ENCODE data around the gene ACAN. TPM values are rescaled to one million over a fixed set of nuclear protein-coding genes. Genes with fewer than 3 reads are reported as not detected.

The ACAN gene
- total RNA-seq, 1 experiment from 2014 or later: not detected

DNA sequence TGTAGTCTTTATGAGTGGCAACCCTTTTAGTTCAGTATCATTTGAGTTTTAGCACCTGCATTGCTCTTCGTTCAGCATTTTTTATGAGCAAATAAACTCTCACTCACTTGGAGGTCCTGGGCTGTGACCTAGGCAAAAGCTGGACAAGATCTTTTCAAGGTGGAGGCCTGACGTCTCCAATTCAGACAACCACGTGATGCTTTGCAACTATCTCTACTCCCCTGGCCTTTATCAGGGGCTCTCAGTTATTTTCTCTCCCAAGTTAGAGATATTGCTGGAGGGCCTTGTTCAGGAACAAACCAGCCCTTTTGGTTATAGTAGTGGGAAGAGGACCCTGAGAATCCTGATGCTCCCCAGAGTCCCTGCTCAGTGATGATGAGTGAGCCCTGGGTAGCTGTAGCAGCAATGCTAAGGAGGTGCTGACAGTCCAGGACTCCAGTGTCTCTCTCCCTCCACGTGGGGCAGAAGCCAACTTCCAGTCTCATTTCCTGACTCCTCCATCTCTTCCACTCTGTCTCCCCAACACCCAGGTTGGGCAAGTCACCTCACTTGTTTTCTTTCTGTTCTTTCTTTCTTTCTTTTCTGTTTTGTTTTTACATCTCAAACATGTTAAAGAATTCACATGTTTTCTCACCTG, 61.7 kb downstream of the ACAN start:
- in situ Hi-C loops (cut with HindIII; ENCODE audit: low pct_unique_long_range_greater_than_20kb, low sequenced_read_pairs): no loop called here
- DNase-seq (ENCODE audit: low read depth): no peak

DNA sequence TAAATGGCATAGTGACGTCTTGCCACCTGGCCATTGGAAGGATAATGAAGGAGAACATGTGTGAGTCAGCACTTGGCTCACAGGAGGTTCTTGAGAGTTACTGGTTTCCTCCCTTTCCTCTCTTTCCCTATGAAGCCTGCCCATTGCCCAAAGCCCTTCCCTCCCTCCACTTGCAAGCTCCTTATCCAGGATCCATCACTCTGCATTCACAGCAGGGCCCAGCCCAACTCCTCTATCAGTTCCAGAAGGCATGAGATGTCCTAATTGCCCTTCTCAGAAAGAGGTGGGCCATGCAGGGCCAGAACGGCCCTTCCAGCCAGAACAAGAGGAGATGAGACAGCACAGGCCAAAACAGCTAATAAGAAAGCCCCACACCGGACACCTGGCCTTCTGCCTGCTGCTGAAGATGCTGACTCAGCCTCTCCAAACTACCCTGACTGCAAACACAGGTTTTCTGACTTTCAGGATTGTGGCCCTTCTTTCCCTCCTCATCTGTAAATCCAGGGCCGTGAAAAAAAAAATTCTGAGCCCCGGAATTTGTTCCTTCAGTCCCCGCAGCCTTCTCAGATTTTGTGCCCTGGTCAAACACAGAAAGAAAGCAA, 62.4 kb downstream of the ACAN start:
- in situ Hi-C loops (cut with HindIII; ENCODE audit: low pct_unique_long_range_greater_than_20kb, low sequenced_read_pairs): no loop called here
- DNase-seq (ENCODE audit: low read depth): no peak

DNA sequence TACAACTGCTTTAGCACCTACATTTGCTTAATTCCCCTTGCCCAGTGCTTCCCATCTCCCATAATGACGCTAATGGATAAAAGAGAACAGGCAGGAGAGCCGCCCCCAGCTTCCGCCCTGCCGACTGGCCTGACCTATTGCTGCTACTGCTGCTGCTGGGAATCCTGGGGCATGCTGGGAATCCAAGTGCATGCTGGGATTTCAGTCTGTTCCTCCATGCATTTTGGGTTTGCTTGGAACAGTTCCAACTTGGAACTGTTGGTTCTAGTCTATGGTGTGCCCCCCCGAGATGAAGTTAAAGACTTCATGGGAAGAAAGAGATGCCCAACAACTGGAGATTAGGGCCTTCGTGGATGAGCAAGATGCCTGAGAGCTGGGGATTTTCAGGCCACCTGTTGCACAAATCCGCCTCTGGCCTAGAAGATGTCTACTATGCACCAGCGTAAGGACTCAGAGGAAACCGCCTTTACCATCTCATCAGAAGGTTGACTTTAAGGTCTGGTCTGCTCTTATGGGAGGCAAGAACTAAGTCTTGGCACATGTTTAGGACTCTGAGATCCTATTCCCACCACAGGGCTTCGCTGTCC, 63.2 kb downstream of the ACAN start:
- in situ Hi-C loops (cut with HindIII; ENCODE audit: low pct_unique_long_range_greater_than_20kb, low sequenced_read_pairs): no loop called here
- DNase-seq (ENCODE audit: low read depth): no peak

DNA sequence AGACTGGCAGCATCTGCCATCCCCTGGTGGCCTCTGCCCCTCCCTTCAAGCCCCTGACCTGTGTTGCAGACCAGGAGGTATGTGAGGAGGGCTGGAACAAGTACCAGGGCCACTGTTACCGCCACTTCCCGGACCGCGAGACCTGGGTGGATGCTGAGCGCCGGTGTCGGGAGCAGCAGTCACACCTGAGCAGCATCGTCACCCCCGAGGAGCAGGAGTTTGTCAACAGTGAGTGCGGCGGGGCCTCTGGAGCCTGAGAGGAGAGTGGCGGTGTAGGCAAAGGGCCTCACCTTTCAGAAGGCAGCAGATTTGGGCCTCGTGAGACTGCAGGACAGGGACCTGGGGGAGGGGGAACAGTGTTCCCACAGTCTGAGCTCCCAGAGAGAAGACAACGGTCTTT, 68.1 kb downstream of the ACAN start:
- in situ Hi-C loops (cut with HindIII; ENCODE audit: low pct_unique_long_range_greater_than_20kb, low sequenced_read_pairs): no loop called here
- no peak for DNase-seq (ENCODE audit: low read depth)

DNA sequence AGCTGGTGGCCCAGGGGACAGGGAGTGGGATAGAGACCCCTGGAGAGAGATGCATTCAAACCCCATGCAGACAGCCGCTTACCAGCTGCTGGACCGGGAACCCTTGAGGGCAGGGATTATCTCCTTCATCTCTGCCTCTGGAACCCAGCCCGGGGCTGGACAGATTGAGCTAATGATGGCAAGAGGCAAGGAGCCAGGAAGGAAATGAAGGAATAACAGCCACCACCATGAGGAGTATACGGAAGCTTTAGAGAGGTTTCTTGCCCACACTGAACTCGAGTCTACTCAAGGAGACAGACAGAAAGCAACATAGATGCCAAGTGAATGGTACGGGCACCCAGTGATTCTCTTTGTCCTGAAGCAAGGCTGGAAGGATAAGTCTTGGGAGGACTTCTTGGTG, 68.9 kb downstream of the ACAN start:
- no peak for DNase-seq (ENCODE audit: low read depth)
- in situ Hi-C loops (cut with HindIII; ENCODE audit: low pct_unique_long_range_greater_than_20kb, low sequenced_read_pairs): no loop called here

DNA sequence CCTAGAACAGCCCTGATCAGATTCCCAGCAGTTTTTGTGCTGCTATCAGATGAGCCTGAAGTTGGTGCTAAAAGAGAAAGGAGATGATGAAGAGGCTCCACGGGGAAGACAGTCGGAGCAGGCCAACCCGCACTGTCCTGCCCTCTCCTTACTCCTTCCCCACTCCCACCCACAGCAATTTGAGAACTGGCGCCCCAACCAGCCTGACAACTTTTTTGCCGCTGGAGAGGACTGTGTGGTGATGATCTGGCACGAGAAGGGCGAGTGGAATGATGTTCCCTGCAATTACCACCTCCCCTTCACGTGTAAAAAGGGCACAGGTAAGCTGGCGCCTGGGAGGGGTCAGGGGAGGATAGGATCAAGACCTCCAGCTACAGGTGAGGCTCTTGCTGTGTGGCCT, 69.5 kb downstream of the ACAN start:
- DNase-seq (ENCODE audit: low read depth): no peak
- in situ Hi-C loops (cut with HindIII; ENCODE audit: low pct_unique_long_range_greater_than_20kb, low sequenced_read_pairs): no loop called here

DNA sequence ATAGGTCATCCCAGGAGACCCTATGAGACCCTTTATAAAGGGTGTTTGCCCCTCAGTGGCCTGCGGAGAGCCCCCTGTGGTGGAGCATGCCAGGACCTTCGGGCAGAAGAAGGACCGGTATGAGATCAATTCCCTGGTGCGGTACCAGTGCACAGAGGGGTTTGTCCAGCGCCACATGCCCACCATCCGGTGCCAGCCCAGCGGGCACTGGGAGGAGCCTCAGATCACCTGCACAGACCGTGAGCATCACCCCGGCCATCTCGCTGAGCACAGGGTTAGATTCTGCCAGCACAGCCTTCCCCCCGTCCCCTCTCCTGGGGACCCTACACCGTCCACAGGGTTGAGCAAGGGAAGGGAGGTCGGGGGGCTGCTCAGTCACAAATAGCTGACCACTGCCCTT, 70.5 kb downstream of the ACAN start:
- no peak for DNase-seq (ENCODE audit: low read depth)
- in situ Hi-C loops (cut with HindIII; ENCODE audit: low pct_unique_long_range_greater_than_20kb, low sequenced_read_pairs): no loop called here

DNA sequence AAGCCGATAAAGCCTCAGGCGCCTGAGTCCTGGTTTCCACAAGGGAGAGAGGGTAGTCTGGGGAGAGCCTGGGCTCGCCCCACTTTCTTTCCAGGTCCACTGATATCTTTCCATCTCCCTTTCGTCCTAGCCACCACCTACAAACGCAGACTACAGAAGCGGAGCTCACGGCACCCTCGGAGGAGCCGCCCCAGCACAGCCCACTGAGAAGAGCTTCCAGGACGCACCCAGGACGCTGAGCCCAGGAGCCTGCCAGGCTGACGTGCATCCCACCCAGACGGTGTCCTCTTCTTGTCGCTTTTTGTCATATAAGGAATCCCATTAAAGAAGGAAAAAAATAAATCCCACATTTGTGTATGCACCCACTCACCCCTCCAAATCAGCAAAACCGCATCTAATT, 71.0 kb downstream of the ACAN start:
- in situ Hi-C loops (cut with HindIII; ENCODE audit: low pct_unique_long_range_greater_than_20kb, low sequenced_read_pairs): no loop called here
- no peak for DNase-seq (ENCODE audit: low read depth)

DNA sequence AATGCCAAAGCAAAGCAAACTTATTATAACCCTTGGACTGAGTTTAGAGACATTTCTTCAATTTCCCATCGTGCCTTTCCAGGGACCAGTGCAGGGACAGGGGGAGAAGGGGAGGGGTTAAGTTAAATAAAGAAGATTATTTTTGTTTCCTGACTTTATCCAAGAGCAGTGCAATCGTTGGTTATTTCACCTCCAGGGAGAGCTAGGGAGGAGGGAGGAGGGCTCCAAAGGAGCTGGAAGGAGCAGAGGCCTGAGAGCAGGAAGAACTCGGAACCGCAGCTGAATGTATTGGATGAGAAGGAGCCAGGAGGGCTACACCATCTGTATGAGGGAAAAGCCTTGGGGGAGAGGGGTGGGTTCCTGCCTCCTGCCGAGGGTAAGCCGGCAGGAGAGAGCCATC, 71.4 kb downstream of the ACAN start:
- DNase-seq (ENCODE audit: low read depth): no peak
- in situ Hi-C loops (cut with HindIII; ENCODE audit: low pct_unique_long_range_greater_than_20kb, low sequenced_read_pairs): no loop called here

DNA sequence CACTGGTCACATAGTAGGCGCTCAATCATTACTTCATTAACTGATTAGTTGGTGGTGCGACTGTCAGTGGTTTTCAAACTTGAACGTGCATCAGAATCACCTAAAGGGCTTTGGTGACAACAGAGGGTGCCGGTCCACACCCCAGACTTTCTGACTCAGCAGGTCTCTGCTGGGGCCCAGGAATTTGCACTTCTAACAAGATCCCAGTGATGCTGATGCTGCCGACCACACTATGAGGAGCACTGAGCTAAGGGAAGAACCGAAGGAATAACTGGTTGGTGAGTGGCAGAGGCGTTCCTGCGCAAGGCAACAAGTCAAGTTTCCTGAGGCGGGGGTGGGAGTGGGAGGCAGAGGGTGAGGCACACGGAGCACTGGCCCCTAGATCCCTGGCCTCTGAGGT, 73.3 kb downstream of the ACAN start:
- in situ Hi-C loops (cut with HindIII; ENCODE audit: low pct_unique_long_range_greater_than_20kb, low sequenced_read_pairs): no loop called here

DNA sequence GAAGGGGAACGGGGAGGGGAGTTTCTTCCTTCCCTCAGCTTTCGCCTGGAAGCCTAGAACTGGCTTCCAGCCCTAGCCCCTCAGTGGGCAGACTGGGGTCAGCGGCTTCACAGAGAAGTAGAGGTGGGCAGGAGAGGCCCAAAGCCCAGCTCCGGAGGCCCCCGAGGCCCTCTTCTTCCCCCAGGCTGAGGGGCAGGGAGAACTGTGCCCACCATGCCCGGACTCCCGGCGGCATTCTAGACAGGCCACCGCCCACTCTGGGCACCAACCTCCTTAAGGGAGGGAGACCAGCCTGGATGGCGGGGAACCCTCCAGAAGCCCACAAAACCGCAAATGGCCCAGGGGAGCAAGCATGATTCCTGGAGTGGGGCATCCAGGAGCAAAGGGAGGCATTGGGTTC, 74.2 kb downstream of the ACAN start:
- no peak for DNase-seq (ENCODE audit: low read depth)
- in situ Hi-C loops (cut with HindIII; ENCODE audit: low pct_unique_long_range_greater_than_20kb, low sequenced_read_pairs): no loop called here

More for the DNA sequence above, 73.3 kb downstream of the ACAN start:
- no peak for DNase-seq (ENCODE audit: low read depth)

DNA sequence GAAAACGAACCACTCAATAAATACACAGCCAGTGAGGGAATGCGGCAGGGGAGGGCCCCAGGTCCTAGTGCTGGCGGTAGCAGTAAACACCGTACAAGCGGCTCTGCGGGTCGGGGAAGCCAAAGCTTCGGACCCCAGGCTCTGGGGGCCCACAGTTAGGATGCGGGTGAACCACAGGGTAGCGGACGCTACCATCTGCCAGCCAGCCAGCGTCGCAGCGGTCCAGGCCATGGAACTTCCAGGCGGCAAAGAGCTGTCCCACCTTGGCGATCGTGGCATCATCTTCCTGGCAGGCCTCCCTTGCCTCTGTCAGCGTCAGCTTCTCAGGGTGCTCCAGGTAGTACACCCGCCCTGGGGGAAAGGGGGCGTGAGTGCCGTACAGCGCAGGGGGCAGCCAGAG, 74.7 kb downstream of the ACAN start:
- in situ Hi-C loops (cut with HindIII; ENCODE audit: low pct_unique_long_range_greater_than_20kb, low sequenced_read_pairs): no loop called here
- no peak for DNase-seq (ENCODE audit: low read depth)

DNA sequence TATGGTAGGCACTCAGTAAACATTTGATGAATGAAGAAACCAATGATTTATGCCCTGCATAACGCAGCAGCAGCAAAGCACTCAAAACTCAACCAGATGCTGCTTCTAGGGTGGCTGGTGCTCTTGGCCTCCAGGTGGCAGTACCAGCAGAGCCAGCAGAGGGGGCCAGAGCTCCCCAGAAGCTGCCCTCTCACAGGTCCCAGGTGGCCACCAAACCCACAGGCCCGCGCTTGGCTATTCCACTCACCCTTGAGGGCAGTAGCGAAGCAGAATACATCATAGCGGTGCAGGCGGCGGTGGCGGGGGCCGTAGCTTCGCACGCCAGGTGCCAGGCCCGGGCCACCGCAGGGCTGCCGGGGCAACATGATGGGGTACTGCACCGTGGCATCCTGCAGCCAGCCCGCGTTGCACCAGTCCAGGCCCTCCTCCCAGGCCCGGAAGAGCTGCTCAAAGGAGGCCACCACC, 75.5 kb downstream of the ACAN start:
- in situ Hi-C loops (cut with HindIII; ENCODE audit: low pct_unique_long_range_greater_than_20kb, low sequenced_read_pairs): no loop called here
- DNase-seq (ENCODE audit: low read depth): no peak

DNA sequence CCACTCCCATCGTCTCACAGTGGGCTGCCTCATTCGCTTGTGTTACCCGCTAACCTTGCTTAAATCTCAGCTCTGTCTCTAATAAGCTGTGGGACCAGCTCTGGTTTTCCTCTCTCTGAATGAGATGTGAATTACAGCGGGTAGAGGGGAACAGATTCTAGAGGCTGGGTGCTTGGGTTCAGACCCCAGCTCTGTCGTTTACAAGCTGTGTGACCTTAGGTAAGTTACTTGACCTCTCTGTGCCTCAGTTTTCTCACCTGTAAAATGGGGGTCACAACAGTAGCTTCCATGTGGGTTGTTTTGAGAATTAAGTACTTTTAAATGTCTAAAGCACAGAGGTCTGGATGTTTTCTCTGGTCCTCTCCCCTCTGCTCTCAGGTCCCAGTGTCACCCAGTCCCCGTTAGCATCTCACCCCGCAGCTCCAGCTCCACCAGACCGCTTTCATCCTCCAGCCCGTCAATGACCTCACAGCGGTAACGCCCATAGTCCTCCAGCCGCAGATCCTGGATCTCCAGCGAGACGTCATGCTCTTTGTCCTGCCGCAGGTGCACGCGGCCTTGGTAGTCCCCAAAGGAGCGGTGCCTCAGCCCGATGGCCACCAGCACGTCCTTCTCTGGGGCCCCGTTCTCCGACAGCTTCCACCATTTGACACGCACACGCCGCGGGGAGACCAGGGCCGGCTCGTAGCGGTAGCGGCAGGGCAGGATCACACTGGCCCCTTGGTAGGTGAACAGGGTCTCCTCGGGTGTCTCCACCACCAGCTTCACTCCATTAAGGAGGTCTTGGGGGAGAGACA, 77.9 kb downstream of the ACAN start:
- DNase-seq (ENCODE audit: low read depth): no peak
- in situ Hi-C loops (cut with HindIII; ENCODE audit: low pct_unique_long_range_greater_than_20kb, low sequenced_read_pairs): no loop called here

DNA sequence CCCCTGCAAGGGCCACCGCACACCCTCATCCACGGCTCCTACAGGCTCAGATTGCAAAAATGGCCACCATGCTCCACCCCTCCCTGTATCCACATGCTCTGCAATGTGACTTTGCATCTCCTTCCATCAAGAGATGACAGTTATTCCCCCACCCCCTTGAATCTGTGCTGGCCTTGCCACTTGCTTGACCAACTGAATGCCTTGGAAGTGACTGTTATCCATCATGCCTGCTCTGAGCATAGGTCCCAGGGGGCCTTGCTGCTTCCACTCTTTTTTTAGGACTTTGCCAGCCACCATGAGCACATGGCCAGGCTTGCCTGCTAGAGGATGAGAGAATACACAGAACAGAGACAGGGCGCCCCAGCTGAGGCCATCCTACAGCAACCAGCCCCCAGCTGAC, 78.5 kb downstream of the ACAN start:
- in situ Hi-C loops (cut with HindIII; ENCODE audit: low pct_unique_long_range_greater_than_20kb, low sequenced_read_pairs): no loop called here
- DNase-seq (ENCODE audit: low read depth): no peak

DNA sequence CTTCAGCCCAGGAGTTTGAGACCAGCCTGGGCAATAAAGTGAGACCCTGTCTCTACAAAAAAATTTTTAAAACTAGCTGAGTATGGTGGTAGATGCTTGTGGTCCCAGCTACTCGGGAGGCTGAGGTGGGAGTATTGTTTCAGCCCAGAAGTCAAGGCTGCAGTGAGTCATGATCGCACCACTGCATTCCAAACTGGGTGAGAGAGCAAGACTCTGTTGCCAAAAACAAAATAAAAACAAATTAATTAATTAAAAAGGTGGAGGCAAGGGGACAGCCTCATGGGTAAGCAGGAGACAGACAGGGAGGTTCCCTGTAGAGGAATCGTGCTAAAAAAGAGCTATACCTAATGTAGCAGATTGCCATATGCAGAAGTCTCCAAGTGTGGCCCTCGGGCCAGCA, 79.5 kb downstream of the ACAN start:
- in situ Hi-C loops (cut with HindIII; ENCODE audit: low pct_unique_long_range_greater_than_20kb, low sequenced_read_pairs): no loop called here
- DNase-seq (ENCODE audit: low read depth): no peak

DNA sequence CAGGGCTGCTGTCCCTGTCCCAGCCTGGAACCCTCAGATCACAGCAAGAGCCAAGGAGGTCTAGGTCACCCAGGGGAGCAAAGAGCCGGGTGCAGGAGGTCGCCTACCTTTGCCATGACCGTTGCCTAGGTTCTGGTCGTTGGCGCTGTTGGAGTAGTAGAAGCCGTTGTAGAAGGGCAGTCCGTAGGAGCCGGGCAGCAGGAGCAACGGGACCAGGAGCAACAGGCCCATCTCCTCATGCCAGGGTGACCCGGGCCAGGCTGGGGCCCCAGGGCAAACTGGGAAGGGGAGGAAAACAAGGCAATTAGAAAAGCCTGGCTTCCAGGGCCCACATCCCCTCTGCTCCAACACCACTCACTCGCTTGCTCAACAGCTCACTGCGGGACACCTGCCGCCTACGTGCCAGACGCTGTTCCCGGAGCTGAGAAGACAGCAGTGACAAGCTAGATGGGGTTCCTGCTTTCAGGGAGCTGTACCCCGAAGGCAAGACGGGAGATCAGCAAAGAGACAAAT, 83.9 kb downstream of the ACAN start:
- in situ Hi-C loops (cut with HindIII; ENCODE audit: low pct_unique_long_range_greater_than_20kb, low sequenced_read_pairs): no loop called here
- no peak for DNase-seq (ENCODE audit: low read depth)

DNA sequence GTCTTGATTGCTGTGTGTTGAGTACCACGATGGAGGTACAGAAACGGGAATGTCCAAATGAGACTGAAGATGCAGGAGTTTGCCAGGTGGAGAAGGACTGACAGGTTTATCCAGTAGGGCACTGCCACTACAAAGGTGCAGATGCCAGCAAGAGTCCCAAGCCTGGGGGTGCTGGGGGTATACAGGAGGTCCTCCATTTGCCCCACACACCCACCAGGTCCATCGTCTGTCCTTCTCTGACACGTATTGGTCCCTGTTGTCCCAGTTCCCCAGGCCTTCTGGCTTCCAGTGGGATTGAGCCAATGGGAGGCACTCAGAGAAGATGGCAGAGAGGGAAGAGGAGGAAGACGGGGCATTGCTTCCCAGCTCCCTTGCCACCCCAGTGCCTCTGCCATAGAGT, 85.5 kb downstream of the ACAN start:
- DNase-seq (ENCODE audit: low read depth): no peak
- in situ Hi-C loops (cut with HindIII; ENCODE audit: low pct_unique_long_range_greater_than_20kb, low sequenced_read_pairs): no loop called here

DNA sequence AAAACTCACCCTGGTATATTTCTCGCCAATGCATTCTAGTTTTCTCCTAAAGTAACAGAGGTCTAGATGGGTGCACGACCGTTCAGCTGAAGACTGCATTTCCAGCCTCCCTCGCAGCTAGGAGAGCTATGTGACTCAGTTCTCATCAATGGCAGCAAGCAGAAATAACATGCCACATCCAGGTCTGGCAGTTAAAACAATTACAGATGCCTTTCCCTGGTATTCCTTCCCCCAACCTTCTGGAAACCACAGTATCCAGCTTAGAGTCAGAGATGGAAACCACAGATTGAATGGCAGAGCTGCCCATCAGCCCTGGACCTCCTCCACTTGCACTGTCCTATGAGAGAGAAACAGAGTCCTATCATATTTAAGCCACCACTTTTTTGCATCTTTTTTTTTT, 87.3 kb downstream of the ACAN start:
- in situ Hi-C loops (cut with HindIII; ENCODE audit: low pct_unique_long_range_greater_than_20kb, low sequenced_read_pairs): no loop called here
- DNase-seq (ENCODE audit: low read depth): peak; percentile 39
